ENCODE results near the gene GRN. TPM values are rescaled to one million over a fixed set of nuclear protein-coding genes. Genes with fewer than 3 reads are reported as not detected.
"Not testable (repeated sequence)": the region's sequence is repeated elsewhere in the genome, so short reads cannot be mapped to it uniquely, and the experiment has no call there.

The GRN gene
- total RNA-seq, 6 donors from 2014 or later, result 439 to 1,887 (median 1,220) TPM

DNA sequence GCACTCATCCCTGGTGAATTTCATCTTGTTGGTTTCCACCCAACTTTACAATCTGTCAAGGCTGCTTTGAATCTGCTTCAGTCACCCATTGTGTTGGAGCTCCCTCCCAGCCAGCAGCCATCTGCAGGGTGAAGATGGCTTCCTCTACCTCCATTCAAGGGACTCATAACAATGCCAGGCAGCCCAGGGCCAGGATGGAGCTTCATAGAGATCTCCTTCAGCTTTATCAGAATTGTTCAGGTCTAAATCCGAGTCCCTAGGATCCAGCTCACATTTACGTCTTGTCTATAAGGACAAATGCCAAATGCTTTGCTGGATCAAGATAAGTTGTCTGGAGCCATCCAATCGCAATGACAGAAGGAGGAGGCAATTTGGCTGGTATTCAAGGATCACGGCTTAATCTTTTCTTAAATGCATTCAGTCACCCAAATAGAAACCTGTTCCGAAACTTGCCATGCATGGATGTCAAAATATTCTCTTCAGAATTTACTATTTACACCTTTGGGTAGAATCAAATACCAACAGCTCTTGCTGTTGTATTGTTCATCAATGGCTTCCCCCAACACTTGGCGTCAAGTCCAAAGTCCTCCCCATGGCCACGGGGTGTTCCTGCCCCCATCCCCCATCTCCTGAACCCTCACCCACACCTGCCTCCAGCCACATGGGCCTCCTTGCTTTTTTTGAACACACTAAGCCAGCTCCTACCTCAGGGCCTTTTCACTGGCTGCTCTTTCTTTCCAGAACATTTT lies 22.3 kb downstream of the GRN start:
- H3K27me3 ChIP-seq, result peaks cover 0 to 9% (median 3%) of the 10 kb centered on the region in 4 donors
- H3K4me1 ChIP-seq, result peaks cover 12 to 17% (median 14%) of the 10 kb centered on the region in 4 donors
- no peak for ATAC-seq (ENCODE audit: low FRiP score in 2 of 2)
- no peak for DNase-seq
- no peak overlapping the region for H3K27ac ChIP-seq
- 72 to 78% methylated on average over 7 of the region's 7 CpGs for WGBS, 2 donors
- H3K9me3 ChIP-seq, result no peaks in the 10 kb centered on the region
- no peak overlapping the region for H3K4me3 ChIP-seq
- no peak for TF ChIP-seq POLR2AphosphoS5 (IDR thresholded peaks at IDR 0.05)
- TF ChIP-seq POLR2A (IDR thresholded peaks at IDR 0.05), result no peak
- no peak for TF ChIP-seq EP300 (IDR thresholded peaks at IDR 0.05)
- TF ChIP-seq, protein P1, sequence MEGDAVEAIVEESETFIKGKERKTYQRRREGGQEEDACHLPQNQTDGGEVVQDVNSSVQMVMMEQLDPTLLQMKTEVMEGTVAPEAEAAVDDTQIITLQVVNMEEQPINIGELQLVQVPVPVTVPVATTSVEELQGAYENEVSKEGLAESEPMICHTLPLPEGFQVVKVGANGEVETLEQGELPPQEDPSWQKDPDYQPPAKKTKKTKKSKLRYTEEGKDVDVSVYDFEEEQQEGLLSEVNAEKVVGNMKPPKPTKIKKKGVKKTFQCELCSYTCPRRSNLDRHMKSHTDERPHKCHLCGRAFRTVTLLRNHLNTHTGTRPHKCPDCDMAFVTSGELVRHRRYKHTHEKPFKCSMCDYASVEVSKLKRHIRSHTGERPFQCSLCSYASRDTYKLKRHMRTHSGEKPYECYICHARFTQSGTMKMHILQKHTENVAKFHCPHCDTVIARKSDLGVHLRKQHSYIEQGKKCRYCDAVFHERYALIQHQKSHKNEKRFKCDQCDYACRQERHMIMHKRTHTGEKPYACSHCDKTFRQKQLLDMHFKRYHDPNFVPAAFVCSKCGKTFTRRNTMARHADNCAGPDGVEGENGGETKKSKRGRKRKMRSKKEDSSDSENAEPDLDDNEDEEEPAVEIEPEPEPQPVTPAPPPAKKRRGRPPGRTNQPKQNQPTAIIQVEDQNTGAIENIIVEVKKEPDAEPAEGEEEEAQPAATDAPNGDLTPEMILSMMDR (IDR thresholded peaks at IDR 0.05), result no peak
- H3K36me3 ChIP-seq, result no peaks in the 10 kb centered on the region

DNA sequence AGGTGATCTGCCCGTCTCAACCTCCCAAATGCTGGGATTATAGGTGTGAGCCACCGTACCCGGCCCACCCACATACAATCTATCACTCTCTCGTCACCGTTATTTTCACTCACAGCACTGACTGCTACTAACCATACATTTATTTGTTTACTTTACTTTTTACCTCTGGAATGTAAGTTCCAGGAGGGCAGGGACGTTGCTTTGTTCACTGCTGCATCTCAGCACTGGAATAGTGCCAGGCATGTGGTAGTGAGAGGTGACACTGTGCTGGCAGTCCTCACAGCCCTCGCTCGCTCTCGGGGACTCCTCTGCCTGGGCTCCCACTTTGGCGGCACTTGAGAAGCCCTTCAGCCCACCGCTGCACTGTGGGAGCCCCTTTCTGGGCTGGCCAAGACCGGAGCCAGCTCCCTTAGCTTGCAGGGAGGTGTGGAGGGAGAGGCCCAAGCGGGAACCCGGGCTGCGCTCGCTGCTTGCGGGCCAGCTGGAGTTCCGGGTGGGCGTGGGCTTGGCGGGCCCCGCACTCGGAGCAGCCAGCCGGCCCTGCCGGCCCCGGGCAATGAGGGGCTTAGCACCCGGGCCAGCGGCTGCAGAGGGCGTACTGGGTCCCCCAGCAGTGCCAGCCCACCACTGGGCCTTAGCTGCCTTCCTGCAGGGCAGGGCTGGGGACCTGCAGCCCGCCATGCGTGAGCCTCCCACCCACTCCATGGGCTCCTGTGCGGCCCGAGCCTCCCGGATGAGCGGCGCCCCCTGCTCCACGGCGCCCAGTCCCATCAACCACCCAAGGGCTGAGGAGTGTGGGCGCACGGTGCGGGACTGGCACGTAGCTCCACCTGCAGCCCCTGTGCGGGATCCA lies 23.5 kb downstream of the GRN start:
- H3K4me1 ChIP-seq; H3K9me3 ChIP-seq; H3K27me3 ChIP-seq; H3K4me3 ChIP-seq; H3K27ac ChIP-seq; ATAC-seq (ENCODE audit: low FRiP score in 2 of 2); H3K36me3 ChIP-seq; DNase-seq: not testable (repeated sequence)
- 86 to 92% methylated on average over 7 to 30 of the region's 42 CpGs for WGBS, 2 donors

DNA sequence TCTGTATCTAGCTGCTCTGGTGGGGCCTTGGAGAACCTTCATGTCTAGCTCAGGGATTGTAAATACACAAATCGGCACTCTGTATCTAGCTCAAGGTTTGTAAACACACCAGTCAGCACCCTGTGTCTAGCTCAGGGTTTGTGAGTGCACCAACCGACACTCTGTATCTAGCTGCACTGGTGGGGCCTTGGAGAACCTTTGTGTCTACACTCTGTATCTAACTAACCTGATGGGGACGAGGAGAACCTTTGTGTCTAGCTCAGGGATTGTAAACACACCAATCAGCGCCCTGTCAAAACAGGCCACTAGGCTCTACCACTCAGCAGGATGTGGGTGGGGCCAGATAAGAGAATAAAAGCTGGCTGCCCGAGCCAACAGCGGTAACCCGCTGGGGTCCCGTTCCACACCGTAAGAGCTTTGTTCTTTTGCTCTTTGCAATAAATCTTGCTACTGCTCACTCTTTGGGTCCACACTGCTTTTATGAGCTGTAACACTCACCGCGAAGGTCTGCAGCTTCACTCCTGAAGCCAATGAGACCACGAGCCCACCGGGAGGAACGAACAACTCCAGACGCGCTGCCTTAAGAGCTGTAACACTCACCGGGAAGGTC lies 24.4 kb downstream of the GRN start:
- not testable (repeated sequence) for ATAC-seq (ENCODE audit: low FRiP score in 2 of 2); H3K27ac ChIP-seq; H3K4me1 ChIP-seq; H3K36me3 ChIP-seq; DNase-seq; H3K9me3 ChIP-seq; H3K4me3 ChIP-seq; H3K27me3 ChIP-seq
- 47 to 67% methylated on average over 17 of the region's 17 CpGs for WGBS, 2 donors

DNA sequence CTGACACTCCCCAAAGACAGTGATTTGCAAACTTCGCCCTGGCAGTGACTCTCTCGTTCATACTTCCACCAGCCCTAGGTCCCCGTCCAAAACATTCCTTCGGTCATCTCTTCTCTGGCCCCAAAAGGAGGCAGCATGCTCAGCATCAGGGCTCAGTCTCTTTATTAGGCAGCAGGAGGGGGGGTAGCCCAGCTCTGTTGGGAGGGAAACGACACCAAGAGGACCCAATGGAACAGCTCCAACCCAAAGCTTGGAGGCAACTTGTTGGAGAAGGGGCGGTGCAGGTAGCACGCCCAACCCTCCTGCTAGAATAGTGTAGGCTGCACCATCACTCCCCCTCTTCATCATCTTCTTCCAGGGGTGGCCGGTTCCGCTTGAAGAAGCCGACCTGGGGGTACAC lies 26.9 kb downstream of the GRN start:
- DNase-seq, result no peak
- H3K36me3 ChIP-seq, result no peaks in the 10 kb centered on the region
- 83 to 87% methylated on average over 7 to 10 of the region's 10 CpGs for WGBS, 2 donors
- H3K27me3 ChIP-seq, result no peaks in the 10 kb centered on the region
- no peak for ATAC-seq (ENCODE audit: low FRiP score in 2 of 2)
- peaks cover 2 to 22% (median 10%) of the 10 kb centered on the region in 4 donors for H3K4me1 ChIP-seq
- no peaks in the 10 kb centered on the region for H3K9me3 ChIP-seq
- no peak for TF ChIP-seq POLR2AphosphoS5 (IDR thresholded peaks at IDR 0.05)
- TF ChIP-seq, protein P1 (IDR thresholded peaks at IDR 0.05), result no peak
- TF ChIP-seq POLR2A (IDR thresholded peaks at IDR 0.05), result no peak
- TF ChIP-seq EP300 (IDR thresholded peaks at IDR 0.05), result no peak
- no peak overlapping the region for H3K4me3 ChIP-seq
- H3K27ac ChIP-seq, result no peak overlapping the region

DNA sequence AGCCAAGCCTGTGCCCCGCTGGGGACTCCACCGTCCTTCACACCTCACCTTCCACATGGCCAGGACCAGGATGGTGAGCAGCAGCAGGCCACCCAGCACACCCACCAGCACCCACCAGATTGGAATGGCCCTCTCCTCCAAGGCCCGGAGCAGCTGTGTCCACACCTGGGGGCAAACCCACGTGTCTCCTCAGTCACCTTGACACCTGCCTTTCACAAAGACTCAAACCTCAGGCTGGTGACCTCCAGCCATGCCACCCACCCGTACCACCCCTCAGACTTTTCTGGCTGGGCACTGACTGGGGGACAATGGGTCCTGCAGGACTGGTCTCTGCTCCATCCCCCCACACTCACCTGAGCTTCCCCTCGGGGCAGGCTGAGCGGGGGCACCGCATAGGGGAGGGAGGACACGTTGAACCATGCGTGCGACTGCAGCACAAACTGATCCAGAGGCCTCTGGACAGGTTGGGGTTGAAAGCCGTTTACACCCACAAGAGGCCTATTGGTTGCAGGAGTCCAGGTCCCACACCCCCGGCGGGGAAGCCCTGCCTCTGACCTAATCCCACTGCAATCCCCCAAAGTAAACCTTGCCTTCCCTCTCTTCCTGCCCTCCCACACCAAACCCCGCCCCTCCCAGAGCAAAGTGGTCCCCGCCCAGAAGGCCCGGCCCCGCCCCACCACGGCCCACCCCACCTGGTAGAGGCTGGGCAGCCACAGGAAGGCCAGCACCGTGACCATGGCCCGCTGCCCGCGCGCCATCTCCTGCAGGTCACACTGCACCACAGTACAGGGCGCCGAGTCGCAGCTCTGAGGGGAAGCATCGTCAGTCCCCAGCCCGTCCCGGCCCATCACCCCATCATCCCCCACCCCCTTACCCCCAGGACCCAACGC lies 29.4 kb downstream of the GRN start:
- Histone ChIP-seq H3K27ac (no peak overlapping the region), H3K36me3 (no peaks in the 10 kb centered on the region), H3K9me3 (no peaks in the 10 kb centered on the region), H3K4me1 (peaks cover 2 to 22% (median 10%) of the 10 kb centered on the region in 4 donors), H3K27me3 (no peaks in the 10 kb centered on the region), H3K4me3 (peak overlapping the region in 1 of 4 donors; percentile 8)
- peak; percentile 7 to 15 for ATAC-seq (ENCODE audit: low FRiP score in 2 of 2)
- WGBS, 2 donors, result 37 to 71% methylated on average over 7 to 28 of the region's 31 CpGs
- TF ChIP-seq POLR2AphosphoS5 (IDR thresholded peaks at IDR 0.05) (no peak), POLR2A (IDR thresholded peaks at IDR 0.05) (no peak), EP300 (IDR thresholded peaks at IDR 0.05) (no peak)
- TF ChIP-seq, protein P1 (IDR thresholded peaks at IDR 0.05), result no peak
- DNase-seq, result peak; percentile 41 to 85
